K562 (cell line): ENCODE measurements around the gene ZNF668. TPM values are rescaled to one million over a fixed set of nuclear protein-coding genes. Genes with fewer than 3 reads are reported as not detected.

ENCODE experiments used
- CREB1 ChIP-seq, 2 experiments: sonication (generic) in 1 of 2; formaldehyde crosslinking in 1 of 2; IDR thresholded peaks; 2 replicates each; pipeline versions ENCODE4 v1.6.1 to v1.8.0; 2012 to 2022; ENCODE audit warnings: inconsistent platforms in 1 of 2, mild to moderate bottlenecking in 1 of 2, missing genetic modification reagents in 1 of 2, moderate library complexity in 1 of 2
- CREM ChIP-seq: IDR thresholded peaks from 2 replicates; pipeline ENCODE4 v1.6.1; 2014; ENCODE audit warnings: antibody characterized with exemption, low read depth
- DMBX1 ChIP-seq: fragments of 250-450 bp; sonication (Bioruptor Pico); IDR thresholded peaks from 2 replicates; pipeline ENCODE4 v1.8.0; 2022; ENCODE audit warnings: inconsistent platforms, mild to moderate bottlenecking, moderate library complexity, borderline replicate concordance
- GABPB1 ChIP-seq: sonication (generic); formaldehyde crosslinking; IDR thresholded peaks from 2 replicates; pipeline ENCODE4 v1.8.0; 2022; ENCODE audit warnings: mild to moderate bottlenecking, missing genetic modification reagents
- HMBOX1 ChIP-seq: sonication (generic); IDR thresholded peaks from 2 replicates; pipeline ENCODE4 v1.6.1; 2016
- KAT7 ChIP-seq: sonication (generic); formaldehyde crosslinking; IDR thresholded peaks from 2 replicates; pipeline ENCODE4 v1.8.0; 2022; ENCODE audit warnings: missing genetic modification reagents, mild to moderate bottlenecking, borderline replicate concordance
- MXI1 ChIP-seq: IDR thresholded peaks from 2 replicates; pipeline ENCODE4 v1.6.1; 2011; ENCODE audit warnings: low read depth, mild to moderate bottlenecking, improper control_type of control experiment, low read length
- NONO ChIP-seq, 2 experiments: fragments of 200-400 bp in 1 of 2; fragments of 450-650 bp in 1 of 2; formaldehyde crosslinking in 1 of 2; IDR thresholded peaks; 2 replicates each; pipeline ENCODE4 v1.6.1; 2017; ENCODE audit warnings: low read depth in 2 of 2, mild to moderate bottlenecking in 2 of 2, moderate library complexity in 2 of 2, low read length in 1 of 2
- ZBED1 ChIP-seq: IDR thresholded peaks from 2 replicates; pipeline ENCODE4 v1.6.1; 2014
- ZFP30 ChIP-seq: fragments of 250-450 bp; sonication (Bioruptor Pico); IDR thresholded peaks from 2 replicates; pipeline ENCODE4 v1.8.0; 2022; ENCODE audit warnings: moderate library complexity, mild to moderate bottlenecking, inconsistent platforms, borderline replicate concordance
- polyA plus RNA-seq, 8 experiments: library from polyadenylated mRNA; depleted of rRNA in 4 of 8; stranded (reverse) in 5 of 8; unstranded in 3 of 8; fragments of >200 nt; fragmentation: Nextera tagmentation in 2 of 8; fragmentation: Illumina TruSeq in 1 of 8; extraction: Ambion mirVana in 2 of 8; extraction: Trizol in 1 of 8; gene quantifications; 2 replicates each; pipeline versions ENCODE4 v1.2.1 to v1.2.3, GENCODE V29; 2011 to 2014; ENCODE audit warnings: inconsistent platforms in 1 of 8, missing spikeins in 1 of 8
- total RNA-seq, 7 experiments: library from RNA; depleted of rRNA in 6 of 7; stranded (reverse); fragments of >200 nt in 6 of 7; fragmentation: Illumina TruSeq in 2 of 7; extraction: Trizol in 2 of 7; gene quantifications; 2 replicates each; pipeline versions ENCODE4 v1.2.1 to v1.2.3, GENCODE V29; 2011 to 2021; ENCODE audit warnings: low replicate concordance in 1 of 7
- TF ChIP-seq, protein P1 (sequence below): fragments of 250-450 bp; sonication (Bioruptor Pico); IDR thresholded peaks from 2 replicates; pipeline ENCODE4 v1.5.1; 2021; ENCODE audit warnings: mild to moderate bottlenecking

The ZNF668 gene
- total and polyA plus RNA-seq, 9 of the 15 experiments (the other 6 are each of a cell fraction or from before 2014, with no cell fraction given): 0.04 to 15.3 (median 3.8) TPM; not detected in 1

DNA sequence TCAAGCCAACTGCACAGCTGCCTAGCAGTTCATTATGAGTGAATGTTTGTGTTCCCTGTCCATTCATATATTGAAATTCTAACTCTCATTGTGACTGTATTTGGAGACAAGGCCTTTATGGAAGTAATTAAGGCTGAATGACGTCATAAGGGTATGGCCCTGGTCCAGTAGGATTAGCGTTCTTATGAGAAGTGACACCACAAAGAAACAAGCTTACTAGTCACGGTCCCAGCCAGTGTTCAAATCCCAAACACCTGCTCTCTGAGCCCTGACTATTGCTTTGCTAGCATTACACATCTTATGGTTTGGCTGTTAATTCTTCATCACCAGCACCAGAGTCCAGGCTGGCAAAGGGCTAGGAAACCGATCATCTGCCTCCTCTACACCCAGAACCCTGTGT lies 2.2 kb downstream of the ZNF668 start (continued):
- TF ChIP-seq, protein P1, sequence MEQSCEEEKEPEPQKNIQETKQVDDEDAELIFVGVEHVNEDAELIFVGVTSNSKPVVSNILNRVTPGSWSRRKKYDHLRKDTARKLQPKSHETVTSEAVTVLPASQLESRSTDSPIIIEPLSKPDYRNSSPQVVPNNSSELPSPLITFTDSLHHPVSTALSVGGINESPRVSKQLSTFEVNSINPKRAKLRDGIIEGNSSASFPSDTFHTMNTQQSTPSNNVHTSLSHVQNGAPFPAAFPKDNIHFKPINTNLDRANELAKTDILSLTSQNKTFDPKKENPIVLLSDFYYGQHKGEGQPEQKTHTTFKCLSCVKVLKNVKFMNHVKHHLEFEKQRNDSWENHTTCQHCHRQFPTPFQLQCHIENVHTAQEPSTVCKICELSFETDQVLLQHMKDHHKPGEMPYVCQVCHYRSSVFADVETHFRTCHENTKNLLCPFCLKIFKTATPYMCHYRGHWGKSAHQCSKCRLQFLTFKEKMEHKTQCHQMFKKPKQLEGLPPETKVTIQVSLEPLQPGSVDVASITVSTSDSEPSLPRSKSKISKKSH (CRISPR knock-in tag): no peak
- TF ChIP-seq DMBX1 (CRISPR knock-in tag) (no peak), CREM (peak; percentile 67), ZFP30 (CRISPR knock-in tag) (no peak), MXI1 (no peak), GABPB1 (CRISPR knock-in tag) (0 out of 2 replicates have a peak, but pooled peaks have one; percentile 13), ZBED1 (no peak), HMBOX1 (peak; percentile 10; the same call in 1 of the 2 replicates), CREB1 (IDR thresholded peaks at IDR 0.05) (peak; percentile 55), CREB1 (CRISPR knock-in tag; IDR thresholded peaks at IDR 0.05) (no peak), NONO (IDR thresholded peaks at IDR 0.05; ENCODE audit: low read depth in 2 of 2, low read length in 1 of 2) (no peak), KAT7 (CRISPR knock-in tag) (0 out of 2 replicates have a peak, but pooled peaks have one; percentile 42)
